ENCODE results near the gene THBD. TPM values are rescaled to one million over a fixed set of nuclear protein-coding genes. Genes with fewer than 3 reads are reported as not detected.
"Not testable (repeated sequence)": the region's sequence is repeated elsewhere in the genome, so short reads cannot be mapped to it uniquely, and the experiment has no call there.

THBD gene
- total RNA-seq, 1 donor from 2014 or later, result 13.8 TPM

- Histone ChIP-seq H3K9me3 (replicated peaks) (no peaks in the 10 kb centered on the region), H3K36me3 (no peaks in the 10 kb centered on the region), H3K27me3 (ENCODE audit: low read depth) (peaks cover 69% of the 10 kb centered on the region), H3K4me3 (no peak overlapping the region), H3K4me1 (peaks cover 19% of the 10 kb centered on the region), H3K27ac (replicated peaks) (no peak overlapping the region)
- no peak for TF ChIP-seq CTCF (IDR thresholded peaks at IDR 0.05; ENCODE audit: borderline replicate concordance)
- intact Hi-C loops (cut with micrococcal nuclease), result no loop called here
- DNase-seq, result no peak
These were observed 20.1 kb downstream of the THBD start for GRCh38 chr20:23029324-23029723.

- intact Hi-C loops (cut with micrococcal nuclease), result no loop called here
- DNase-seq, result no peak
- TF ChIP-seq CTCF (IDR thresholded peaks at IDR 0.05; ENCODE audit: borderline replicate concordance), result no peak
These were observed 21.1 kb downstream of the THBD start for GRCh38 chr20:23028392-23028791.

GRCh38 chr20:23027721-23028120, 21.8 kb downstream of the THBD start:
- no peak overlapping the region for H3K4me3 ChIP-seq
- no peak for TF ChIP-seq CTCF (IDR thresholded peaks at IDR 0.05; ENCODE audit: borderline replicate concordance)
- DNase-seq, result no peak
- H3K9me3 ChIP-seq (replicated peaks), result no peaks in the 10 kb centered on the region
- H3K27ac ChIP-seq (replicated peaks), result no peak overlapping the region
- peaks cover 25% of the 10 kb centered on the region for H3K4me1 ChIP-seq
- peaks cover 63% of the 10 kb centered on the region for H3K27me3 ChIP-seq (ENCODE audit: low read depth)
- intact Hi-C loops (cut with micrococcal nuclease), result no loop called here
- no peaks in the 10 kb centered on the region for H3K36me3 ChIP-seq

More at GRCh38 chr20:23028392-23028791, 21.1 kb downstream of the THBD start:
- H3K4me1 ChIP-seq, result peaks cover 24% of the 10 kb centered on the region
- H3K27me3 ChIP-seq (ENCODE audit: low read depth), result peaks cover 63% of the 10 kb centered on the region
- no peaks in the 10 kb centered on the region for H3K9me3 ChIP-seq (replicated peaks)
- no peaks in the 10 kb centered on the region for H3K36me3 ChIP-seq
- H3K4me3 ChIP-seq, result no peak overlapping the region
- no peak overlapping the region for H3K27ac ChIP-seq (replicated peaks)

- H3K4me3 ChIP-seq; intact Hi-C loops (cut with micrococcal nuclease); H3K4me1 ChIP-seq; DNase-seq; H3K36me3 ChIP-seq; H3K9me3 ChIP-seq (replicated peaks); H3K27ac ChIP-seq (replicated peaks): not testable (repeated sequence)
- peaks cover 59% of the 10 kb centered on the region for H3K27me3 ChIP-seq (ENCODE audit: low read depth)
These were observed 24.0 kb downstream of the THBD start for GRCh38 chr20:23025503-23025902.

- Histone ChIP-seq H3K4me1 (peaks cover 10% of the 10 kb centered on the region), H3K36me3 (no peaks in the 10 kb centered on the region), H3K27ac (replicated peaks) (no peak overlapping the region), H3K27me3 (ENCODE audit: low read depth) (peaks cover 51% of the 10 kb centered on the region), H3K9me3 (replicated peaks) (no peaks in the 10 kb centered on the region), H3K4me3 (no peak overlapping the region)
- TF ChIP-seq CTCF (IDR thresholded peaks at IDR 0.05; ENCODE audit: borderline replicate concordance), result no peak
- intact Hi-C loops (cut with micrococcal nuclease), result no loop called here
- DNase-seq, result no peak
These were observed 24.8 kb downstream of the THBD start for GRCh38 chr20:23024701-23025100.

GRCh38 chr20:23023621-23024177, 25.8 kb downstream of the THBD start:
- intact Hi-C loops (cut with micrococcal nuclease), result no loop called here
- Histone ChIP-seq H3K27me3 (ENCODE audit: low read depth) (peaks cover 48% of the 10 kb centered on the region), H3K4me3 (no peak overlapping the region), H3K4me1 (peaks cover 10% of the 10 kb centered on the region), H3K36me3 (no peaks in the 10 kb centered on the region), H3K9me3 (replicated peaks) (no peaks in the 10 kb centered on the region), H3K27ac (replicated peaks) (no peak overlapping the region)
- DNase-seq, result no peak
- TF ChIP-seq CTCF (IDR thresholded peaks at IDR 0.05; ENCODE audit: borderline replicate concordance), result no peak
